ENCODE results near the gene BMP5. TPM values are rescaled to one million over a fixed set of nuclear protein-coding genes. Genes with fewer than 3 reads are reported as not detected.

BMP5 gene
- total RNA-seq, 3 donors from 2014 or later (not counting 1 experiment from before 2014, with no cell fraction given) = not detected

DNA sequence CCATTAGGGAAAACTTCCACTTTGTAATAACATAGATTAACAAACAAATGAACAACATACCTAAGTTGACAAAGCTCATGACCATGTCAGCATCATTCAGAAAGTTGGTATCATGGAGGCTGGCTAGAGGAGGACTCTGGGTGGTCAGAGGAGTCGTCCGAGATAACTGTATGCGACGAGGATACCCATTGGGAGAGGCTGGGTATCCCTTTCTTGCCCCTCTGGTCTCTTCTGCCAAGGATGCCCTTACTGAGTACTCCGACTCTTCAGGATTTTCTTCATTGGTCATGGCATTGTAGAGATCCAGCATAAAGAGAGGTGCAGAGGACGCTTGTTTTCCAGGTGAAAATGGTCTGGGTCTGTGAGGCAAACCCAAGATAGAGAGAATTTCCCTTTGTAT is 1.1 kb downstream of the BMP5 start:
- H3K36me3 Mint-ChIP-seq = no peaks in the 10 kb centered on the region
- H3K27ac Mint-ChIP-seq = no peak overlapping the region

DNA sequence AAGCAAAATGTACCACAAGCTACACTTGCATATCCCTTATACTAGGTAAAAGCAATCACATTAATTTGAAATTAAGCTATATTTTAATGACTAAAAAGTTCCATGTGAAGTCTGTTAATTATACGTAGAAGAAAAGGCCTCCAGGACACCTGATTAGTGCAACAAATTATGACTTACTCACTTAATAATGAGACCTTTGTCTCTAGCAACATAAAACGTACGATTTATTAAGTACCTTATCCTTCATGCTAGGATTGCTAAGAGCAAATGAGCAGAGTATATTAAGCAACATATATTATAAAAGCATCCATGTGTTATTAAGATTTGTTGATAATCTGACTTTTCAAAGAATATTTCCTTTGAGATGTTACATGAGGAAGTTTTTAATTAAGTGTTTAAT is 2.5 kb downstream of the BMP5 start:
- H3K27ac ChIP-seq (ENCODE audit: low read length) = no peak overlapping the region
- WGBS (ENCODE audit: insufficient coverage) = 67% methylated on average over 1 of the region's 3 CpGs
- H3K36me3 Mint-ChIP-seq = no peaks in the 10 kb centered on the region
- no peak overlapping the region for H3K27ac Mint-ChIP-seq
- H3K4me3 ChIP-seq (ENCODE audit: low read length) = no peak overlapping the region
- H3K36me3 ChIP-seq (ENCODE audit: control insufficient read depth, insufficient read depth, low read length) = no peaks in the 10 kb centered on the region
- intact Hi-C loops (cut with micrococcal nuclease) = no loop called here
- no peak for DNase-seq
- no peaks in the 10 kb centered on the region for H3K4me1 Mint-ChIP-seq
- H3K4me3 Mint-ChIP-seq = no peak overlapping the region
- H3K9me3 ChIP-seq (ENCODE audit: control insufficient read depth, insufficient read depth, low read length) = no peaks in the 10 kb centered on the region
- H3K9me3 Mint-ChIP-seq = peaks cover 2 to 4% of the 10 kb centered on the region in 2 donors
- ATAC-seq = no peak
- H3K4me1 ChIP-seq (ENCODE audit: control insufficient read depth, insufficient read depth, low read length) = no peaks in the 10 kb centered on the region
- H3K27me3 Mint-ChIP-seq (ENCODE audit: low read depth in 2 of 2) = no peaks in the 10 kb centered on the region
- TF ChIP-seq, protein P1, sequence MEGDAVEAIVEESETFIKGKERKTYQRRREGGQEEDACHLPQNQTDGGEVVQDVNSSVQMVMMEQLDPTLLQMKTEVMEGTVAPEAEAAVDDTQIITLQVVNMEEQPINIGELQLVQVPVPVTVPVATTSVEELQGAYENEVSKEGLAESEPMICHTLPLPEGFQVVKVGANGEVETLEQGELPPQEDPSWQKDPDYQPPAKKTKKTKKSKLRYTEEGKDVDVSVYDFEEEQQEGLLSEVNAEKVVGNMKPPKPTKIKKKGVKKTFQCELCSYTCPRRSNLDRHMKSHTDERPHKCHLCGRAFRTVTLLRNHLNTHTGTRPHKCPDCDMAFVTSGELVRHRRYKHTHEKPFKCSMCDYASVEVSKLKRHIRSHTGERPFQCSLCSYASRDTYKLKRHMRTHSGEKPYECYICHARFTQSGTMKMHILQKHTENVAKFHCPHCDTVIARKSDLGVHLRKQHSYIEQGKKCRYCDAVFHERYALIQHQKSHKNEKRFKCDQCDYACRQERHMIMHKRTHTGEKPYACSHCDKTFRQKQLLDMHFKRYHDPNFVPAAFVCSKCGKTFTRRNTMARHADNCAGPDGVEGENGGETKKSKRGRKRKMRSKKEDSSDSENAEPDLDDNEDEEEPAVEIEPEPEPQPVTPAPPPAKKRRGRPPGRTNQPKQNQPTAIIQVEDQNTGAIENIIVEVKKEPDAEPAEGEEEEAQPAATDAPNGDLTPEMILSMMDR (IDR thresholded peaks at IDR 0.05) = no peak
- no peaks in the 10 kb centered on the region for H3K27me3 ChIP-seq (ENCODE audit: control insufficient read depth, insufficient read depth, low read length)

More for the DNA sequence above, 1.1 kb downstream of the BMP5 start:
- H3K4me3 Mint-ChIP-seq = no peak overlapping the region
- intact Hi-C loops (cut with micrococcal nuclease) = no loop called here
- no peaks in the 10 kb centered on the region for H3K36me3 ChIP-seq (ENCODE audit: control insufficient read depth, insufficient read depth, low read length)
- no peaks in the 10 kb centered on the region for H3K27me3 Mint-ChIP-seq (ENCODE audit: low read depth in 2 of 2)
- TF ChIP-seq, protein P1 (IDR thresholded peaks at IDR 0.05) = no peak
- H3K27me3 ChIP-seq (ENCODE audit: control insufficient read depth, insufficient read depth, low read length) = no peaks in the 10 kb centered on the region
- DNase-seq (no peak), ATAC-seq (no peak)
- no peaks in the 10 kb centered on the region for H3K9me3 ChIP-seq (ENCODE audit: control insufficient read depth, insufficient read depth, low read length)
- peaks cover 0 to 4% of the 10 kb centered on the region in 2 donors for H3K9me3 Mint-ChIP-seq
- H3K27ac ChIP-seq (ENCODE audit: low read length) = no peak overlapping the region
- H3K4me1 ChIP-seq (ENCODE audit: control insufficient read depth, insufficient read depth, low read length) = no peaks in the 10 kb centered on the region
- no peak overlapping the region for H3K4me3 ChIP-seq (ENCODE audit: low read length)
- H3K4me1 Mint-ChIP-seq = no peaks in the 10 kb centered on the region
- WGBS (ENCODE audit: insufficient coverage) = 85% methylated on average over 6 of the region's 6 CpGs

DNA sequence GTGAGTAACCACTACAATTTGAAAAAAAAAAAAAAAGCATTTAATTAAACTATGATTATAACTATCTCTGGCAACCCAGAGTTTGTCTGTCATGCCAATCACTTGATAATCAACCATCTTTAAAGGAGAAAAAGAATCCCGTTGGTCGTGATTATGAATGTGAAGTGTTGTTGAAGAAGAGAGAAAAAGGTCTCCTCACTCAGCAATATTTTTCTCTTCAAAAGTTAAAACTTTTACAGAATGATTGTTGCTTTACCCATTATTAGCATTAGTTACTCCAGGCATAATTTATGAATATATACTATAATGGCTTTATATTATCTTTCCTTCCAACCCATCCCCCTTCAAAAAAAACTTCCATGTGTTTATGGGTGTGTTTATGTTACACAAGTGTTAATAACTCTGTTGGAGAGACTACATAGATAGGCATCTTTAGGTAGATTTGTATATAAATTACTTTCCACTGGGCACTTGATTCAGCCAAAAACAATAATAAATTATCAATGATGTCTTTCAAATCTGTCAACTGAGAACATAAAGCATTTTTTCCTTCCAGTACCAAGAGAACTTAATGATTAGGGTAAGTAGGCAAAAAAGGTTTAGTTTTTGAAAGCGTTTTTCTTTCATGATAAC is 5.1 kb downstream of the BMP5 start:
- H3K4me3 ChIP-seq (ENCODE audit: low read length) = no peak overlapping the region
- H3K27ac ChIP-seq (ENCODE audit: low read length) = no peak overlapping the region
- Mint-ChIP-seq H3K9me3 (peaks cover 2 to 3% of the 10 kb centered on the region in 2 donors), H3K4me3 (no peak overlapping the region), H3K27ac (no peak overlapping the region), H3K36me3 (no peaks in the 10 kb centered on the region), H3K27me3 (ENCODE audit: low read depth in 2 of 2) (no peaks in the 10 kb centered on the region), H3K4me1 (no peaks in the 10 kb centered on the region)
- DNase-seq (no peak), ATAC-seq (no peak)
- H3K9me3 ChIP-seq (ENCODE audit: control insufficient read depth, insufficient read depth, low read length) = no peaks in the 10 kb centered on the region
- intact Hi-C loops (cut with micrococcal nuclease) = no loop called here
- no peaks in the 10 kb centered on the region for H3K4me1 ChIP-seq (ENCODE audit: control insufficient read depth, insufficient read depth, low read length)
- H3K36me3 ChIP-seq (ENCODE audit: control insufficient read depth, insufficient read depth, low read length) = no peaks in the 10 kb centered on the region
- WGBS (ENCODE audit: insufficient coverage) = no CpG with 5 or more reads among the region's 3 CpGs
- no peaks in the 10 kb centered on the region for H3K27me3 ChIP-seq (ENCODE audit: control insufficient read depth, insufficient read depth, low read length)
- TF ChIP-seq, protein P1 (IDR thresholded peaks at IDR 0.05) = no peak

DNA sequence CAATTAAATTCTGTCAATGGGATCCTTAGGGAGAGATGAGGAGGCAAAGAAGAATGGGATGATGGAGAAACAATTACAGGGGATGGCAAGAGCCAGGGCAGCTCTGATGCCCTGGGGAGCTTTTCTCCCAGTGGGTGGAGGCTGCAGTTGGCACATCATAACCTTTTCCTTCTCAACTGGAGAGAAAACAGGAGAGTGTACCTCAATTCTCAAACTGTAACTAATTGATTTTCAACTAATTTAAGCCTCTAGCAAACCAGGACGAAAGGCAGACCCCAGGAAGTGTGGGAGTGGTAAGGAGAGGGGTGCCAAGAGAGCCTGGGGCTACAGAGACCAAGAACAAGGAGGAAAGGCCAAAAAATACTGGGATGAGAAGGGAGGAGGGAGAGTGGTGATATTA is 5.7 kb downstream of the BMP5 start:
- Mint-ChIP-seq H3K27ac (no peak overlapping the region), H3K9me3 (peaks cover 2 to 3% of the 10 kb centered on the region in 2 donors), H3K4me3 (no peak overlapping the region), H3K4me1 (no peaks in the 10 kb centered on the region), H3K36me3 (no peaks in the 10 kb centered on the region), H3K27me3 (ENCODE audit: low read depth in 2 of 2) (no peaks in the 10 kb centered on the region)
- DNase-seq (no peak), ATAC-seq (no peak)
- intact Hi-C loops (cut with micrococcal nuclease) = no loop called here
- H3K9me3 ChIP-seq (ENCODE audit: control insufficient read depth, insufficient read depth, low read length) = no peaks in the 10 kb centered on the region
- no peaks in the 10 kb centered on the region for H3K27me3 ChIP-seq (ENCODE audit: control insufficient read depth, insufficient read depth, low read length)
- H3K4me3 ChIP-seq (ENCODE audit: low read length) = no peak overlapping the region
- no peaks in the 10 kb centered on the region for H3K4me1 ChIP-seq (ENCODE audit: control insufficient read depth, insufficient read depth, low read length)
- H3K36me3 ChIP-seq (ENCODE audit: control insufficient read depth, insufficient read depth, low read length) = no peaks in the 10 kb centered on the region
- TF ChIP-seq, protein P1 (IDR thresholded peaks at IDR 0.05) = no peak
- WGBS (ENCODE audit: insufficient coverage) = 58% methylated on average over 1 of the region's 1 CpG
- no peak overlapping the region for H3K27ac ChIP-seq (ENCODE audit: low read length)
